GM19099 (cell line): ENCODE data around the gene GRK5.

Experiments used
- POLR2A ChIP-seq: IDR thresholded peaks from 3 replicates; pipeline ENCODE4 v1.6.1; 2011; ENCODE audit warnings: low read depth; ENCODE audit not compliant: insufficient read length; ENCODE audit errors: extremely low read depth

Gene GRK5

DNA sequence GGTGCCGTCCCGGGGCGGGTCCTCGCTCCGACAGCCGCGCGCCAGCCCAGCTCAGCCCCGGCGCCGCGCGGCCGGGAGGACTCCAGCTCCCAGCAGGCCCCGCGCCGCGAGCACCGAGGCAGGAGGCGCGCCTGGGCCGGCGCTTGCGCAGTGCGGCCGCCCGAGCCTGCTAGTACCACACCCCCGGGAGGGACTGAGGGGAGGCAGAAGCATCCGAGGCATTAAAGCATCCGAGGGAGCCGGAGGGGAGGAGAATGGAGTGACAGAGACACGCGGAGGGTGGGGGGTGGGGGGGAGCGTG, at the start of gene GRK5:
TSS of gene GRK5 (plus strand) at position 206 of the 301 bp plus-strand sequence. CDS start 347 bp downstream, outside the sequence.
- peak; percentile 56 for TF ChIP-seq POLR2A

- no peak for TF ChIP-seq POLR2A
These were observed 48.0 kb upstream of the GRK5 start for GRCh38 chr10:119159332-119159731.

DNA sequence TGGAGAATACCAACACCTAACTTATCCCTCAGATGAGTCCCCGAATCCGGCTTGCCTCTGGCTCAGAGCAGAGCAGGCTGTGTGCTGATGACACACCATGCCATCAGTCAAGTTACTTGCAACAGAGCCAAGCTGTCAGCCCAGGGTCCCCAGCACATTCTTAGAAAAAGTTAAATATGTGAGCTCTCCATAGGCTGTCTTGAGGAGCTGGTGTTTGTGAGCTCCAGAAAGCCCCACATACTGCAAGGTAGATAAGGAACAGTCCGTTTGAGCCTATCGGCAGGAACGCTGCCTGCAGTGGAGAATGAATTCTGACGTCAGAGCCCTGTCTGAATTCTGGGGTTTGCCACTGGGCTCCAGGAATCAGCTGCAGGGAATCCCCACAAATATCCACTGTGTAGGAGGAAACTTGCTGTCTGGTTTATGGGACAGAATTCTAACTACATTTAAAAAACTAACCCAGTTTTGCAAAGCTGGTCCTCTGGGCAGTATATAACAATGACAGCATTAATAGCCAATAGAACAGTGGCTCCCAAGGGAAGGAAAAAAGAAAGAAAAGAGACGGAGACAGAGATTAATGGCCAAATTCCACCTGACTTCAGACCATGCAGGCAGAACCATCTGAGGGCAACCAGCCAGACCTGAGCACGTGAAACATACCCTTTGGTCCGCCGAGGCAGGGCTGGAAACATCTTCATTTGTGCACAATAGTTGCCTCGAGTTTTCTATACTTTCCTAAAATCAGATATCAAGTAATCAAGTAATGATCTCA, 45.5 kb upstream of the GRK5 start:
- no peak for TF ChIP-seq POLR2A

DNA sequence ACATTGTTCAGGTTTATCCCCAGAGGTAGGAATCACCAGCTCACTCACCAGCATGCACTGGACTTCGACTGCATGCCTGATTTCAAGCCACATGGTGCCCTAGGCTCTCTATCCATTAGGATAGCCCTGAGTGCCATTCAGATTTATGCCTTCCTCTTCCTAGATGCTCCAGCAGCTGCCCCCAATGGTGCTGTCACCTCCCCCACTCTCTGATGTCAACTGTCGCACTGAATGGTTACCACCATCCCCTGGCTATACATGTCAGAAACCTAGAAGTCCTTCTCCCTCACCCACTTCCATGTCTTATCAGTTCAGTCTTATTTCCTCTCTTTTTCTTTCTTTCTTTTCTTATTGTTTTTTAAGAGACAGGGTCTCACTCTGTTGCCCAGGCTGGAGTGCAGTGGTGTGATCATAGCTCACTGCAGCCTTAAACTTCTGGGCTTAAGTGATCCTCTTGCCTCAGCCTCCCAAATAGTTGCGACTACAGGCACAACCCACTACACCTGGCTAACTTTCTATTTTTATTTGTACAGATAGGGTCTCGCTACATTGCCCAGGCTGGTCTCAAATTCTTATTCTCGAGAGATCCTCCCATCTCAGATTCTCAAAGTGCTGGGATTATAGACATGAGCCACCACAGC, 44.8 kb upstream of the GRK5 start:
- TF ChIP-seq POLR2A: no peak

DNA sequence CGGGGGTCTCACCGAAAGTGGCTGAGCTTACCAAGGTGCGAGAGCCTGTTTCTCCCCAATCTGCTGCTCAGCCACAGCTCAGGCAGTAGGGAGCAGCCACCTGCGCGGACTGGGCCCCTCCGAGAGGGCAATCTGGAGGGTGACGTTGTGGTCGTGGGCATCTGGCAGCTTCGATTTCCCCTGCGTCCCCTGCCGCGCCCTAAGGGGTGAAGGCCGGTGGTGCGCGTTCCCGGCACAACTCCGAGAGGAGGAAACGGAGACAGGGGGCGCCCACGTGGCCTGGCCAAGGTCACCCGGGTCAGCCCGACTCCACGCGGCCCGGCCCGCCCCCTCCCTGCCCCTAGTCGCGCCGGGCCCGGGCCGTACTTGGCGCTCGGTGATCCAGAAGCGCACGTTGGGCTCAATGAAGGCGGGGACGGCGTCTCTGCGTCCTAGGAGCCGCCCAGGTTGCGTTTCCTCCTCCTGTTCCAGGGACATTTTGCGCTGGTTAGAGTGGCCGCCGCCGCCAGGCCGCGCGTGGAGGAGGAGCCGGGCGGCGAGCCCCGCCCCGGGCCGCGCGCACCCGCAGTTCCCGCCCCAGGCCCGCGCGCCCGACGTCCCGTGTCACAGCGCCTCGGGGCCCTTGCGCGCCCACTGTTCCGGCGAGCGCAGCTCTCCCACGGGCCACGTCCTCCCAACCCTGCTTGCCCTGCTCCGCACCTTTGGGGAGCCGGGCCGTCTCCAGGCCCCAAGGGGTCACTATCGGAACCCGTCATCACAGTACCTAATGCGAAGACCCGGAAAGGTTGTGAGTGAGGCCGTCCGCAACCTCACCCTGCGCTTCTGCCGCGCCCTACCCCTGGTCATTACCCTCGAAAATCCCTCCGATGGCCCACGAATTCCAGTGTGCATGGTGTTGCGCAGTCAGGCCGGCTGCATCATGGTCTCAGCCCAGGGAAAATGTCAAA, 41.9 kb upstream of the GRK5 start, which contains the start of gene SFXN4:
TSS of gene SFXN4 (minus strand) at position 544 of the 947 bp plus-strand sequence. CDS start at position 477, 67 bp downstream.
- TF ChIP-seq POLR2A: peak; percentile 80

- TF ChIP-seq POLR2A: no peak
These were observed 41.3 kb upstream of the GRK5 start for GRCh38 chr10:119166118-119166500.

DNA sequence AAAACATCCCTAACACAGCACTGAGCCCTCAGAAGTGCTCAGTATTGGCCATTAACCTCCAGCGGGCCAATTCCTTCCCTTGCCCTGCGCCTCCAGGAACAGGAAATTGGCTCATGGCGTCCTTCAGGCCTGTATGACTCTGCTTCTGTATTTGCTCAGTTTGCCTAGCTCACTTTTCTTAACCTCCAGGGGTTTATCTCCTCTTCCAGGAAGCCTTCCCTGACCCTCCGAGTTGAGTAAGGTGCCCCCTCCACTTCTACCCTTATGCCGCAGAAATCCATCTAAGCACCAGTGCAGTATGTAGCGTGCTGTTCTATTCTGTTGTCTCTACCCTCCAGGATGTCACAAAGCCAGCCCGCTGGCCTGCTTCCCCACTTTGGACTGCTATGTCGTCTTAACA, 40.8 kb upstream of the GRK5 start:
- TF ChIP-seq POLR2A: no peak

DNA sequence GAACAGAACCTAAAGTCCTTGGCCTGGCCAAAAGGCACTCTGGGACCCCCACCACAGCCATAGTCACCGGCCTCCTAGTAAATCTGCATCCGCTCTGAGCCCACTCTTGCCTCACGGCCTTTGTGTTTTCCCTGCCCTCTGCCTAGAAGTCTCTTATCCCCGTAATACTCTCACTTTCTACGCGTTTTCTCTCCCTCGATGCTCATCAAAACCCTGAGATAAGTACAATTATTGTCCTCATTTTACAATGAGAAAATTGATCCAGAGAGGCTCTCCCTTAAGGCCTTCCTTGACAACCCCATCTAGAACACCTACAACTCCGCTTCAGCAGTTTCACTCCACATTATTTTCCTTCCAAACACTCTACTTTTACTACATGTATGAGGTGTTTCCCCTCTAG, 40.3 kb upstream of the GRK5 start:
- TF ChIP-seq POLR2A: no peak

GRCh38 chr10:119174109-119174508, 33.3 kb upstream of the GRK5 start:
- TF ChIP-seq POLR2A: no peak

- TF ChIP-seq POLR2A: no peak
These were observed 31.2 kb upstream of the GRK5 start for GRCh38 chr10:119176166-119176565.

- no peak for TF ChIP-seq POLR2A
These were observed 29.5 kb upstream of the GRK5 start for GRCh38 chr10:119177708-119178371.

DNA sequence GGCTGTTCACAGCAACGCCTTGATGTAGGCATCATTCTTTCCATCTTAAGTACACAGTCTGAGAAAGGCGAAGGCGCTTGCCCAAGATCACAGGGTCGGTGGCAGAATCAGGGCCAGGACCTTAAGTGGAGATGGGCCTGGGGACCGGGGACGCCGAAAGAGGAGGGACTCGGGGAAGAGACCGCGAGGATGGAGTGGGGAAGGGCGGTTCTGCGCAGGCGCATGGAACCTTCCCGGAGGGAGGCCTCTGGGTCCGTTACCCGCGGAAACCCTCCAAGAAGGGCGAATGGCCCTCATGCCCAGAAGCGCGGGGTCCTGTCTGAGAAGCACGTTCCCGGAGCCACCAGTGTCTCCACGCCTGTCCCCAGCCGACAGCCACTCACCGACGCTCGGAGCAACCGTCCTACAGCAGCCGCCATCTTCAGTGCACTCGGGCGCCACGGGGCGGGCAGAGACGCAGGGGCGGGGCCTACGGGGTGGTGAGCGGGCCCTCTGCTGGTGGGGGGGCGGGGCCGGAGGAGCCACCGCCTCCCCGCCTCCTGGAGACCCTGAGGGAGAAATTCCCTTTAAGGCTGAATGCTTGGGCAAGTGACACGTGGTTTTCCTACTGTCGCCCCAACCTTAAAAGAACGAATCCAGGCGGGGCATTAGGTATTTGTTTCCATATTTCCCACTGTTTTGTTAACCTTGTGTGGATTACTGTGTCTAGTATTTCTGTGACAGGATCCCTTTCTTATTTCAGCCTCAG, 28.8 kb upstream of the GRK5 start, which contains the start of gene PRDX3:
TSS of gene PRDX3 (minus strand) at position 441 of the 748 bp plus-strand sequence. CDS start at position 419, 22 bp downstream.
- peak; percentile 98 for TF ChIP-seq POLR2A

DNA sequence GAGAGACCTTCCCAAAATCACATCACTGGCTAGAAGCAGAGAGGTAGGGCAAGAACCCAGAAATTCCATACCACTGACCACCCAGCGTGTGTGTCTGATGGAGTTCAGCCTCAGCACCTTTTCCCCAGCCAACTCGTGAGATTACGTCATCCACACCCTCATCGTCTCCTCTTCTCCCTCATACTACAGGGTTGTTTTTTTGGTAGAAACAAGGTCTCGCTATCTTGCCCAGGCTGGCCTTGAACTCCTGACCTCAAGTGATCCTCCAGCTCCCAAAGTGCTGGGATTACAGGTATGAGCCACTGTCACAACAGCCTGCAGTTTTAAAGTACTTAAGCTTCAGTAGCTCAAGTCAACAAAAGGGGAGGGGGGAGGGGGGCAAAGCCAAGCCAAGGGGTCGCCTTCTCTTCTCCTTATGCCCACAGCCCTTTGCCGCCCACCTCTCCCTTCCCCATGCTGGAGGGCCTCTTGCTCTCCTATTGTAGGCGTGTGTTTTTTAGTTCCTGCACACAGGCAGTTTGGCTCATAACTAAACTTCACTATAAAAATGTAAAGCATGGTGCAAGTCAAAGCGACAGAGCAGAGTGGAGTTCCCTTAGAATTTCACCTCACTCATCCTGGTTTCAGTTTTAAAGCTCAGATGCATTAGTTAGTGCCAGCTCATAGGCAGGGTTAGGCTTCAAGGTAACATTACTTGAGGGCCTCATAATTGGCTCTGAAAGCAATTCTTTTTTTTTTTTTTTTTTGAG, 23.5 kb upstream of the GRK5 start:
- no peak for TF ChIP-seq POLR2A
